Liver (tissue), 3 donors: ENCODE data around the gene SMG7.

Experiments
- ATF3 ChIP-seq: IDR thresholded peaks from 2 replicates; pipeline ENCODE4 v1.6.1; 2016; ENCODE audit warnings: antibody characterized with exemption
- CTCF ChIP-seq: fragments of 150-350 bp; IDR thresholded peaks from 2 replicates; pipeline ENCODE4 v1.5.1; 2017; ENCODE audit warnings: improper control_type of control experiment, low read depth, low read length; ENCODE audit not compliant: missing input control
- GABPA ChIP-seq, 2 donors: IDR thresholded peaks in 1 of 2; conservative IDR thresholded peaks in 1 of 2; 2 replicates each; pipeline ENCODE4 v1.6.1; 2016; ENCODE audit warnings: antibody characterized with exemption in 2 of 2, mild to moderate bottlenecking in 1 of 2, moderate library complexity in 1 of 2
- JUND ChIP-seq, 2 donors: IDR thresholded peaks; 2 replicates each; pipeline ENCODE4 v1.6.1; 2016; ENCODE audit warnings: antibody characterized with exemption in 2 of 2
- MAX ChIP-seq: IDR thresholded peaks from 2 replicates; pipeline ENCODE4 v1.6.1; 2016; ENCODE audit warnings: antibody characterized with exemption
- RAD21 ChIP-seq, 2 donors: IDR thresholded peaks; 2 replicates each; pipeline ENCODE4 v1.6.1; 2016; ENCODE audit warnings: antibody characterized with exemption in 2 of 2, mild to moderate bottlenecking in 2 of 2
- REST ChIP-seq: IDR thresholded peaks from 2 replicates; pipeline ENCODE4 v1.6.1; 2016; ENCODE audit warnings: antibody characterized with exemption, mild to moderate bottlenecking
- RXRA ChIP-seq, 2 donors: IDR thresholded peaks; 2 replicates each; pipeline ENCODE4 v1.6.1; 2017 to 2018; ENCODE audit warnings: antibody characterized with exemption in 2 of 2, mild to moderate bottlenecking in 1 of 2
- SP1 ChIP-seq: IDR thresholded peaks from 2 replicates; pipeline ENCODE4 v1.6.1; 2018; ENCODE audit warnings: antibody characterized with exemption, mild to moderate bottlenecking
- TAF1 ChIP-seq: conservative IDR thresholded peaks from 2 replicates; pipeline ENCODE4 v1.6.1; 2016; ENCODE audit warnings: antibody characterized with exemption, mild to moderate bottlenecking
- YY1 ChIP-seq: IDR thresholded peaks from 2 replicates; pipeline ENCODE4 v1.6.1; 2016; ENCODE audit warnings: antibody characterized with exemption, mild to moderate bottlenecking
- donor health status: healthy.
- donor health status: healthy.

- TF ChIP-seq RXRA (IDR thresholded peaks at IDR 0.05) (no peak), JUND (IDR thresholded peaks at IDR 0.05) (no peak), ATF3 (no peak), CTCF (no peak), MAX (no peak), RAD21 (IDR thresholded peaks at IDR 0.05) (no peak), YY1 (no peak), TAF1 (no peak), SP1 (no peak), GABPA (IDR thresholded peaks at IDR 0.05 in 1 of 2, conservative IDR thresholded peaks at IDR 0.05 in 1 of 2) (no peak), REST (no peak)
Observed at GRCh38 chr1:183495420-183495819, 23.1 kb downstream of the SMG7 start.
